C4-2B (cell line): Measurements from ENCODE around the gene SYT8.

Source experiments
- H3K27ac ChIP-seq: fragments of 450-650 bp; 2 replicates; pipeline ENCODE4 v1.5.1; 2017
- ZFX ChIP-seq: fragments of 450-650 bp; IDR thresholded peaks from 2 replicates; pipeline ENCODE4 v1.6.1; 2017
- TF ChIP-seq, protein P1 (sequence below): fragments of 450-650 bp; conservative IDR thresholded peaks from 2 replicates; pipeline ENCODE4 v1.5.1; 2017; ENCODE audit warnings: mild to moderate bottlenecking

Gene SYT8

GRCh38 chr11:1845561-1846452, 11.0 kb downstream of the SYT8 start:
- no peak overlapping the region for H3K27ac ChIP-seq
- no peak for TF ChIP-seq ZFX
- TF ChIP-seq, protein P1, sequence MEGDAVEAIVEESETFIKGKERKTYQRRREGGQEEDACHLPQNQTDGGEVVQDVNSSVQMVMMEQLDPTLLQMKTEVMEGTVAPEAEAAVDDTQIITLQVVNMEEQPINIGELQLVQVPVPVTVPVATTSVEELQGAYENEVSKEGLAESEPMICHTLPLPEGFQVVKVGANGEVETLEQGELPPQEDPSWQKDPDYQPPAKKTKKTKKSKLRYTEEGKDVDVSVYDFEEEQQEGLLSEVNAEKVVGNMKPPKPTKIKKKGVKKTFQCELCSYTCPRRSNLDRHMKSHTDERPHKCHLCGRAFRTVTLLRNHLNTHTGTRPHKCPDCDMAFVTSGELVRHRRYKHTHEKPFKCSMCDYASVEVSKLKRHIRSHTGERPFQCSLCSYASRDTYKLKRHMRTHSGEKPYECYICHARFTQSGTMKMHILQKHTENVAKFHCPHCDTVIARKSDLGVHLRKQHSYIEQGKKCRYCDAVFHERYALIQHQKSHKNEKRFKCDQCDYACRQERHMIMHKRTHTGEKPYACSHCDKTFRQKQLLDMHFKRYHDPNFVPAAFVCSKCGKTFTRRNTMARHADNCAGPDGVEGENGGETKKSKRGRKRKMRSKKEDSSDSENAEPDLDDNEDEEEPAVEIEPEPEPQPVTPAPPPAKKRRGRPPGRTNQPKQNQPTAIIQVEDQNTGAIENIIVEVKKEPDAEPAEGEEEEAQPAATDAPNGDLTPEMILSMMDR = no peak

DNA sequence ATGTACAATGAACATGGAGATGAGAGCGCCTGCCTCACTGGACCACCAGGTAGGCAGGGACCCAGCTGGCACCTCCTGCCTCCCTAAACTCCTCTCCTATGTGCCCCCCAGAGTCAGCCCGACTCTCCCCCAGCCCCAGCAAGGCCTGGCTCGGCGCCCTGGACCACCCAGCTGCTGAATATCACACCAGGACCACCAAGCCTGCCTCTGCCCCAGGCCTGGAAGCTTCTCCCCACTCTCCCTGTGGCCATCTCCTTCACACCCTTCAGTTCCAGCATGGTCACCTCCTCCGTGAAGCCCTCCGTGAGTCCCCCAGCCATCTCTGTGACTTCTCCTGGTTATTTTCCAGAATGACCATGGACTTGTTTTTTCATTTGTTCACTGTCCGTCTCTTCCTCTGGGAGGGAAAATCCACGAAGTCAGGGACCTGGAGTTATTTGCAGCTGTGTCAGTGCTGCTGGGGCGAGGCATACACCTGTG, 11.7 kb downstream of the SYT8 start:
- TF ChIP-seq, protein P1 = no peak
- TF ChIP-seq ZFX = no peak
- no peak overlapping the region for H3K27ac ChIP-seq

DNA sequence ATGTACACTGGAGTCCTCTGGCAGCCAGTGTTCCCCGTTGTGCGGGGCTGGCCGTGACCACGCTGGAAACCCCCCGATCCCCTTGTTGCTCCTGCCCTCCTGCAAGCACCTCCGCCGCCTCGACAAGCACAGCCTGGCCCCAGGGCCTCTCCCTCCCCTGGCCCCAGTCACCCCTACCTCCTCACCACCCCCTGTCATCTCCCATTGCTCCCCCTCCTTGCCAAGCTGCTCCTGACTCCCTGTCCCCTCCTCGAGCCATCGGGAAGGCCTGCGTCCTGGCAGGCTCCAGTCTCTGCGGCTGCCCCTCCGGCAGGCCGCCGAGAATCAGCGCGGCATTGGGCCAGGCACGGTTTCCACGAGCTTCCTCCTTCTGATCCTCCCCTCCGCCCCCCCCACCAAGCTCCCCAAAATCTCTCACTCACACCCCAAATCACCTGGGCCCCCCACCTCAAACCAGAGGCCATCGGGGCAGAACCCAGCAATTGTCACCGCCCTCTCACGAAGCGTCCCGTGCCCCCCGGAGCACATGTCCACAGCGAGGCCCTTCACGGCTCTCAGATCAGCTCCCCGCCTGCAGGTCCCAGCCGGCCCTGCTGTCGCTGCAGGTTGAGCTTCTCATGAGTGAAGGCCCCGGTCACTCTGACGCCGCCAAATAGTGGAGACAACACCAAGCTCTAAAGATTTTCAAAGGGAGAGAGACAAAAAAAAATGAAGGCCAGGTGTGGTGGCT, 12.4 kb downstream of the SYT8 start:
- H3K27ac ChIP-seq = no peak overlapping the region
- no peak for TF ChIP-seq ZFX
- TF ChIP-seq, protein P1 = no peak

DNA sequence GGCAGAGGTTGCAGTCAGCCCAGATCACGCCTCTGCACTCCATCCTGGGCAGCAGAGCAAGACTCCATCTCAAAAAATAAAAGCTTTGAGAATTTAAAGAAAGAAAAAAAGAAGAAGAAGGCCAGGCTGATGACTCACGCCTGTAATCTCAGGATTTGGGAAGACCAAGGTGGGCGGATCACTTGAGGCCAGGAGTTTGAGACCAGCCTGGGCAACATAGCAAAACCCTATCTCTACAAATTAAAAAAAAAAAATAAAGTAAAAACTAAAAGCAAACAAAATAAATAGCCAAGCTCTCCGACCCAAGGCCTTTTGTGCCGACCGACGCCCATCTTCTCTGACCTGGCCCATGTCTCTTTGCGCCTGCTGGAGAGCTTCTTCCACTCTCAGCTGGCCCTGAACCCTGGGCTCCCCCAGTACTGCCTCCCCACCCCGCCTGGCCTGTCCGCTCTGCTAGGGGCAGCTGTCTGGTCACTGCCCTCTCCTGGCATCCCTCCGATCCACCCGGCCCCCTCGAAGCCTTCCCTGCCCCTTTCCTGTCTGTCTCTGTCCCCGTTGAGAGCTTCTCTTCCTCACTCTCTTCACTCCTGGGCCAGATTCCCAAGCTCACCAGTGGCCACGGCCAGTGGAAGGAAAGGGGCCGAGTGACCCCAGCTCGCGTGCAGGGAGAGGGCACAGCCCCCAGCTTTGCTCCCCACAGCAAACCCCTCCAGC, 13.3 kb downstream of the SYT8 start:
- no peak overlapping the region for H3K27ac ChIP-seq
- TF ChIP-seq, protein P1 = no peak
- no peak for TF ChIP-seq ZFX

DNA sequence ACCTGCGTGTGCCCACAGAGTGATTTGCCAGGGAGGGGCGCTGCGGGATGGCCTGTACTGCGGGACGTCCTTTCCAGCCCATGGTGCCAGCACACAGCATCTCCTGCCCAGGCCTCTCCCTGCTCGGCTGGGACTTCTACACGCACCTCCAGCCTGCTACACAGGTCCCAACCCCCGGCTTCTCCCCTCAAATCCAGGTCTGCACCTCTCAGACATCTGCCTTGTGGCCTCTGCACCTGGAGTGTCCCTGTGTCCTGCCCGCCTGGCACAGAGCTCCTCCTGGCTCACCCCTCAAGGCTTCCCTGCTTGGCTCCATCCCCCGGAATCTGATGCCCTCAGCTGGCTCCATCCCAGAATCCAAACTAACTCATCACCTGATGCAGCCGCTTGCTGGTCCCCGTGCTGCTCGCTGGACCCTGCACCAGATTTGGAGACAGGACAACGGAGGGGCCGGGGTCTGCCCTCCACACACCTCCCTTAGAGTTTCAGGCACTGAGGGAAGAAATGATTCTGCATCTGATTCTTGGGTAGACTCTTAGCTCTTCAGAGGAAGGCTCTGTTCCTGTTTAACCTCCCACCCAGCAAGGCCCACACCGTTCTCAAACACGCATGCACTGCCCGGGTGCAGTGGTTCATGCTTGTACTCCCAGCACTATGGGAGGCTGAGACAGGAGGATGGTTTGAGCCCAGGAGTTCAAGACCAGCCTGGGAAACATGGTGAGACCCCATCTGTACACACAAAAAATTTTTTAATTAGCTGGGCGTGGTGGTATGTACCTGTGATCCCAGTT, 14.0 kb downstream of the SYT8 start:
- H3K27ac ChIP-seq = no peak overlapping the region
- no peak for TF ChIP-seq ZFX
- TF ChIP-seq, protein P1 = no peak

DNA sequence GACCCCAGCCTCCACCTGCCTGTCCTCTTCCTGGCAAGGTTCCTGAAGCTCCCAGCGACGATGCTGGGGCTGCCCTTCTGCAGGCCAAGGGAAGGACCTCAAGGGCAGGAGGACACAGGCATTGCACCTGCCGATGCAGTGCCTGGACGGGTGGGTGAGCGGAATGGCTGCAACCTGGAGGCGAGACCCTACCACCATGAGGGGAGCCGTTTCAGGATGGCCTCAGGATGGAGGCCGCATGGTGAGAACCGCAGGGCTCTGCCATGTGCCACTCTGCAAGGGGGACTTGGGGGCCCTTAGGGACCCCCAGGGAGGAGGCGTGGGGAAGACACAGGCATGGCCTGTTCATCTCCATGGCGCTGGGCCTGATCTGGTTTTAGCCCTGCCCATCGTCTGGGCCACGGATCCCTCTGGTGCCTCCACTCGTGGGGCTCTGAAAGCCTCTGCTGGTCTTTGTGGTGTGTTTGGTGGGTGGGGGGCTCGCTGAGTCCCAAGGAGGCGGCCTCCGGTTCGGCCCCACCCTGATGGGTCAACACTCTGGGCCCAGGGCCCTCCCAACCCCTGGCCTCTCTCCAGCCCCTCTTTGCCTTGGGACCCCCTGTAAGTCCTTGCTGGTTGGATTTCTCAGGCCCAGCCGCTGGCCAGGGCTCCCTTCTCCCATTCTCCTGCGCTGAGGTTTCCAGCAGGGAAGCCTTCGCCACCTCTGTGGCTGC, 16.8 kb downstream of the SYT8 start:
- TF ChIP-seq, protein P1 = no peak
- TF ChIP-seq ZFX = no peak
- no peak overlapping the region for H3K27ac ChIP-seq
